Endothelial cell of umbilical vein (primary cell): Measurements from ENCODE around the gene IRX1. TPM values are rescaled to one million over a fixed set of nuclear protein-coding genes. Genes with fewer than 3 reads are reported as not detected.

ENCODE experiments used
- Bru-seq: library from RNA; stranded (reverse); fragments of 400-500 nt; gene quantifications from one replicate; lab custom pipeline; 2021; lab: Mats Ljungman, UMichigan
- BruChase-seq, 2 experiments: library from RNA; stranded (reverse); fragments of 400-500 nt; gene quantifications; one replicate each; lab custom pipeline; 2021; lab: Mats Ljungman, UMichigan
- BruUV-seq: library from RNA; stranded (reverse); fragments of 400-500 nt; replicated peaks from 2 replicates; lab custom pipeline; 2021; lab: Mats Ljungman, UMichigan
- CTCF ChIA-PET: fragments of 300-600, 350-600 bp; sonication (Branson Sonifier 250); formaldehyde crosslinking; loops from one replicate; lab custom pipeline; 2021; ENCODE audit warnings: antibody characterized with exemption, inconsistent platforms; lab: Charles Lee
- POLR2A ChIA-PET: fragments of 300-600, 350-600 bp; sonication (Branson Sonifier 250); formaldehyde crosslinking; loops from one replicate; lab custom pipeline; 2021; ENCODE audit warnings: antibody characterized with exemption, inconsistent platforms; lab: Charles Lee
- DNase-seq: peaks from one replicate; pipeline ENCODE4 v3.0.0-alpha.2; 2011; ENCODE audit warnings: low read depth, low spot score
- FAIRE-seq: peaks from 2 replicates; lab custom pipeline; 2011; peaks lifted over from hg19 to GRCh38; lab: Jason Lieb, UNC
- H2AFZ ChIP-seq: 2 replicates; pipeline ENCODE4 v1.6.0; 2012; ENCODE audit warnings: low read depth, low read length, control low read depth, inconsistent platforms
- H3K27ac ChIP-seq: 2 replicates; pipeline ENCODE4 v1.5.1; 2011; ENCODE audit warnings: low read depth, mild to moderate bottlenecking, control low read depth, low read length, moderate library complexity; ENCODE audit not compliant: insufficient read depth
- H3K27me3 ChIP-seq, 2 experiments: 2 replicates each; pipeline versions ENCODE4 v1.6.0 to v1.6.1; 2011; ENCODE audit warnings: low read length in 2 of 2, mixed read lengths in 1 of 2; ENCODE audit not compliant: control insufficient read depth in 2 of 2, insufficient read depth in 2 of 2
- H3K36me3 ChIP-seq, 2 experiments: 2 replicates in 1 of 2; 3 replicates in 1 of 2; pipeline ENCODE4 v1.5.1; 2011; ENCODE audit warnings: low read length in 2 of 2, mild to moderate bottlenecking in 1 of 2, moderate library complexity in 1 of 2; ENCODE audit not compliant: control insufficient read depth in 2 of 2, insufficient read depth in 2 of 2; ENCODE audit errors: extremely low read depth in 1 of 2
- H3K4me1 ChIP-seq: 3 replicates; pipeline ENCODE4 v1.5.1; 2011; ENCODE audit warnings: mild to moderate bottlenecking, low read length; ENCODE audit not compliant: control insufficient read depth, insufficient read depth; ENCODE audit errors: extremely low read depth
- H3K4me2 ChIP-seq: 2 replicates; pipeline ENCODE4 v1.6.1; 2011; ENCODE audit warnings: low read length, control low read depth, mixed read lengths; ENCODE audit not compliant: insufficient read depth
- H3K4me3 ChIP-seq, 3 experiments: fragments of 200-600 bp in 1 of 3; sonication (generic), shearing (Covaris generic) in 1 of 3; replicated peaks in 1 of 3; 2 replicates each; pipeline ENCODE4 v1.5.1; 2011 to 2016; ENCODE audit warnings: control low read depth in 3 of 3, low read length in 3 of 3, mild to moderate bottlenecking in 2 of 3, inconsistent platforms in 1 of 3, low read depth in 1 of 3, moderate library complexity in 1 of 3; ENCODE audit not compliant: insufficient read depth in 1 of 3
- H3K79me2 ChIP-seq: 2 replicates; pipeline ENCODE4 v1.6.0; 2012; ENCODE audit warnings: low read length, inconsistent platforms; ENCODE audit not compliant: control insufficient read depth, insufficient read depth
- H3K9ac ChIP-seq: replicated peaks from 2 replicates; pipeline ENCODE3; 2011; ENCODE audit warnings: low read length, control low read depth; ENCODE audit not compliant: insufficient read depth; ENCODE audit errors: extremely low read depth
- H3K9me1 ChIP-seq: replicated peaks from 3 replicates; pipeline ENCODE4 v1.6.0; 2011; ENCODE audit warnings: mild to moderate bottlenecking, low read length; ENCODE audit not compliant: control insufficient read depth, insufficient read depth; ENCODE audit errors: extremely low read depth
- H3K9me3 ChIP-seq: replicated peaks from 2 replicates; pipeline ENCODE4 v1.5.1; 2012; ENCODE audit warnings: low read length, inconsistent platforms; ENCODE audit not compliant: control insufficient read depth, insufficient read depth
- H4K20me1 ChIP-seq: replicated peaks from 2 replicates; pipeline ENCODE3; 2011; ENCODE audit warnings: mild to moderate bottlenecking, low read length; ENCODE audit not compliant: control insufficient read depth, insufficient read depth; ENCODE audit errors: extremely low read depth
- EZH2 ChIP-seq: IDR thresholded peaks from 2 replicates; pipeline ENCODE4 v1.6.1; 2012; ENCODE audit warnings: borderline replicate concordance, low read depth, mild to moderate bottlenecking, moderate library complexity, low read length, inconsistent platforms; ENCODE audit not compliant: severe bottlenecking
- FOS ChIP-seq: IDR thresholded peaks from 2 replicates; pipeline ENCODE4 v1.6.1; 2011; ENCODE audit warnings: mild to moderate bottlenecking, low read length, moderate library complexity, borderline replicate concordance; ENCODE audit not compliant: insufficient read depth
- GATA2 ChIP-seq: IDR thresholded peaks from 2 replicates; pipeline ENCODE4 v1.7.0; 2011; ENCODE audit warnings: low read depth, mild to moderate bottlenecking, moderate library complexity, mixed read lengths, low read length; ENCODE audit not compliant: insufficient read length, insufficient read depth
- JUN ChIP-seq: IDR thresholded peaks from 2 replicates; pipeline ENCODE4 v1.6.1; 2011; ENCODE audit warnings: borderline replicate concordance, low read depth; ENCODE audit not compliant: insufficient read length, insufficient read depth
- MYC ChIP-seq: IDR thresholded peaks from one replicate; pipeline ENCODE4 v1.6.1; 2011; ENCODE audit warnings: mild to moderate bottlenecking, low read depth, low read length
- POLR2A ChIP-seq: IDR thresholded peaks from 2 replicates; pipeline ENCODE4 v1.6.1; 2012; ENCODE audit warnings: low read depth, mild to moderate bottlenecking, control low read depth, low read length
- POLR2AphosphoS5 ChIP-seq: IDR thresholded peaks from 2 replicates; pipeline ENCODE4 v1.6.1; 2012; ENCODE audit warnings: low read depth, mild to moderate bottlenecking, control low read depth, low read length, moderate library complexity; ENCODE audit not compliant: insufficient read depth
- dilution Hi-C: fragments of 300-500 bp; cut with MboI; formaldehyde crosslinking; loops from one replicate; pipeline ENCODE4 v1.15.0; 2019; ENCODE audit warnings: low sequenced_read_pairs; ENCODE audit not compliant: extremely low pct_ligation_motif_present
- intact Hi-C: fragments of 100-400 bp; cut with micrococcal nuclease; formaldehyde crosslinking; loops from one replicate; pipeline ENCODE4 v1.10.0; 2022
- long read RNA-seq: library from polyadenylated mRNA; stranded (forward); transcript quantifications from one replicate; pipeline ENCODE4 v2.0.0, GENCODE V29; 2021
- polyA minus RNA-seq, 3 experiments: library from RNA; depleted of rRNA, polyadenylated mRNA; stranded (reverse); fragments of >200 nt; gene quantifications; 1 replicate in 1 of 3; 2 replicates in 2 of 3; pipeline ENCODE4 v1.2.3, GENCODE V29; 2011
- polyA plus RNA-seq, 4 experiments: library from polyadenylated mRNA; depleted of rRNA in 3 of 4; stranded (reverse) in 3 of 4; unstranded in 1 of 4; fragments of >200 nt; gene quantifications; 2 replicates each; pipeline versions ENCODE4 v1.2.1 to v1.2.3, GENCODE V29; 2011 to 2012; ENCODE audit warnings: missing spikeins in 1 of 4
- total RNA-seq: library from RNA; stranded (reverse); gene quantifications from 2 replicates; pipeline ENCODE4 v1.2.3, GENCODE V29; 2021
- TF ChIP-seq, protein P1 (sequence below), 2 donors: IDR thresholded peaks; 1 replicate in 1 of 2; 2 replicates in 1 of 2; pipeline ENCODE4 v1.5.1; 2011; ENCODE audit warnings: low read length in 2 of 2, mild to moderate bottlenecking in 2 of 2, moderate library complexity in 2 of 2, control low read depth in 1 of 2, inconsistent platforms in 1 of 2, low read depth in 1 of 2; ENCODE audit not compliant: insufficient read depth in 1 of 2; ENCODE audit errors: extremely low read depth in 1 of 2
- TF ChIP-seq, protein P2 (sequence below): IDR thresholded peaks from 2 replicates; pipeline ENCODE4 v1.6.1; 2011; ENCODE audit not compliant: insufficient read depth, insufficient read length

IRX1 gene
- total RNA-seq (not detected in 2 replicates), polyA plus RNA-seq (not detected in 2 replicates), polyA minus RNA-seq (not detected in 2 replicates), Bru-seq, nascent RNA (not detected), BruChase-seq, experiment 1, labeled RNA remaining after a 6-hour chase (not detected), BruChase-seq, experiment 2, labeled RNA remaining after a 2-hour chase (percentile 3 among the genes with signal in this experiment)
- not detected in 2 replicates for polyA plus RNA-seq (2011; cell fraction: cytosol; rRNA removed)
- not detected in 2 replicates for polyA plus RNA-seq (2011; cell fraction: nucleus; rRNA removed)
- polyA plus RNA-seq (2012) = not detected in 2 replicates
- not detected for polyA minus RNA-seq (2011; cell fraction: cytosol; rRNA and poly(A)+ RNA removed)
- not detected in 2 replicates for polyA minus RNA-seq (2011; cell fraction: nucleus; rRNA and poly(A)+ RNA removed)
- long read RNA-seq = 0 reads

DNA sequence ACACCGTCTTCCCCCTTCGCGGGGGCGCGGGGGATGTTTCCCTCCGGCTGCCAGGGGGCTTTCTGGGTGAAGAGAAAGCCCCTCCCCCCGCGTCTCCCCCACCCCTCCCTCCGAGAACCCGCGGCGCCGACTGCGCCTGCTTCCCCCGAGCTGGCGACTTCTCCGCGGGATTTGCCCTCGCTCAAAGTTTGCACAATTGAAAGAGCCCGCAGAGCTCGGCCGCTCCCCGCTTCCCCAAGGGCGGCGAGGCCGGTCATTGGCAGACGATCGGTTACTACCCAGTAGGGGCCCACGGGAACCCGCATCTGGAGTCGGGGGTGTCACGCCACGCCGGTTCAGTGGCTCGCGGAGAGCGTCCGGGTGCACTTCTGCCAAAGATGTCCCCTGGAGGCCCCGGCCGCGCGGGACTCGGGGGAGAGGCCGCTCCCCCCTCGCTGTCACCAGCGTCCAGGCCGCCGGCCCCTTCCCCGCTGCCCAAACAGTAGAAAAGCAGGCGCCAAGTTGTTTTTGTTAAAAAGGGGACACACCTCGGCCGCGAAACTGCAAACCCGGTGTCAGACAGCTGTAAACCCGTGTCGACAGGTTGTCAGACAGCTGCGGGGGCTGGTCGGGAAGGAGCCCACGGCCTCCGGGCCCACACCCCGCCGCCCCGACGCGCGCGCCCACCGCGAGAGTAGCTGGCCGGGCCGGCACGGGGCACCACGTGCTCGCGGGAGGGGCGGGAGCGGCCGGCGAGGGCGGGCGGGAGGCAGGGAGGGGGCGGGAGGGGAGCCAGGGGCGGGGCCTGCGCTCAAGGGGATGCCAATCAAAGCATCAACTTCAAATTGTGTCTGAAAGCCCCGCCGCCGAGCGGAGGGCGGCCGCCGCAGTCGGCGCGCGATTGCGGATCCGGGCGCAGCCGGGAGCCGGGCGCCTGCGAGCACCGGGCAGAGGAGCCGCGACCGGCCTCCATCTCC lies at the start of gene IRX1:
Gene IRX1, plus strand, starts transcription at position 827 of the 956 bp plus-strand sequence. CDS start 274 bp downstream, outside the sequence.
- no peaks in the 10 kb centered on the region for H3K79me2 ChIP-seq
- FAIRE-seq = no peak
- no peak within 1 kb of the TSS for H3K9ac ChIP-seq
- TF ChIP-seq MYC (no peak), EZH2 (peak; percentile 76), FOS (no peak), POLR2A (no peak), GATA2 (no peak), JUN (no peak), POLR2AphosphoS5 (no peak)
- TF ChIP-seq, protein P1, sequence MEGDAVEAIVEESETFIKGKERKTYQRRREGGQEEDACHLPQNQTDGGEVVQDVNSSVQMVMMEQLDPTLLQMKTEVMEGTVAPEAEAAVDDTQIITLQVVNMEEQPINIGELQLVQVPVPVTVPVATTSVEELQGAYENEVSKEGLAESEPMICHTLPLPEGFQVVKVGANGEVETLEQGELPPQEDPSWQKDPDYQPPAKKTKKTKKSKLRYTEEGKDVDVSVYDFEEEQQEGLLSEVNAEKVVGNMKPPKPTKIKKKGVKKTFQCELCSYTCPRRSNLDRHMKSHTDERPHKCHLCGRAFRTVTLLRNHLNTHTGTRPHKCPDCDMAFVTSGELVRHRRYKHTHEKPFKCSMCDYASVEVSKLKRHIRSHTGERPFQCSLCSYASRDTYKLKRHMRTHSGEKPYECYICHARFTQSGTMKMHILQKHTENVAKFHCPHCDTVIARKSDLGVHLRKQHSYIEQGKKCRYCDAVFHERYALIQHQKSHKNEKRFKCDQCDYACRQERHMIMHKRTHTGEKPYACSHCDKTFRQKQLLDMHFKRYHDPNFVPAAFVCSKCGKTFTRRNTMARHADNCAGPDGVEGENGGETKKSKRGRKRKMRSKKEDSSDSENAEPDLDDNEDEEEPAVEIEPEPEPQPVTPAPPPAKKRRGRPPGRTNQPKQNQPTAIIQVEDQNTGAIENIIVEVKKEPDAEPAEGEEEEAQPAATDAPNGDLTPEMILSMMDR (IDR thresholded peaks at IDR 0.05; ENCODE audit: extremely low read depth in 1 of 2, insufficient read depth in 1 of 2, low read depth in 1 of 2, low read length in 2 of 2) = no peak
- TF ChIP-seq, protein P2, sequence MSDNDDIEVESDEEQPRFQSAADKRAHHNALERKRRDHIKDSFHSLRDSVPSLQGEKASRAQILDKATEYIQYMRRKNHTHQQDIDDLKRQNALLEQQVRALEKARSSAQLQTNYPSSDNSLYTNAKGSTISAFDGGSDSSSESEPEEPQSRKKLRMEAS = no peak
- no peak within 1 kb of the TSS for H3K27ac ChIP-seq
- intact Hi-C loops = loop anchor here (10.0 kb wide), 1 partner anchor 850 kb away; no protein-coding TSS in a partner anchor
- no TSS peak for BruUV-seq
- H3K4me1 ChIP-seq = no peaks in the 10 kb centered on the region
- POLR2A ChIA-PET = no interaction called here
- peaks cover 67 to 85% of the 10 kb centered on the region in 2 experiments for H3K27me3 ChIP-seq
- H3K4me2 ChIP-seq = no peak within 1 kb of the TSS
- no peak for DNase-seq
- H3K36me3 ChIP-seq = no peaks in the 10 kb centered on the region
- no peaks in the 10 kb centered on the region for H3K9me1 ChIP-seq
- no peaks in the 10 kb centered on the region for H3K9me3 ChIP-seq
- dilution Hi-C loops = no loop called here
- no peaks in the 10 kb centered on the region for H4K20me1 ChIP-seq
- no peak within 1 kb of the TSS for H2AFZ ChIP-seq
- no peak within 1 kb of the TSS for H3K4me3 ChIP-seq
- CTCF ChIA-PET = no interaction called here
